ENCODE data around the gene LRP2BP. TPM values are rescaled to one million over a fixed set of nuclear protein-coding genes. Genes with fewer than 3 reads are reported as not detected.

Gene LRP2BP
- total RNA-seq, 4 donors from 2014 or later: 1.7 to 5.5 (median 3.4) TPM

DNA sequence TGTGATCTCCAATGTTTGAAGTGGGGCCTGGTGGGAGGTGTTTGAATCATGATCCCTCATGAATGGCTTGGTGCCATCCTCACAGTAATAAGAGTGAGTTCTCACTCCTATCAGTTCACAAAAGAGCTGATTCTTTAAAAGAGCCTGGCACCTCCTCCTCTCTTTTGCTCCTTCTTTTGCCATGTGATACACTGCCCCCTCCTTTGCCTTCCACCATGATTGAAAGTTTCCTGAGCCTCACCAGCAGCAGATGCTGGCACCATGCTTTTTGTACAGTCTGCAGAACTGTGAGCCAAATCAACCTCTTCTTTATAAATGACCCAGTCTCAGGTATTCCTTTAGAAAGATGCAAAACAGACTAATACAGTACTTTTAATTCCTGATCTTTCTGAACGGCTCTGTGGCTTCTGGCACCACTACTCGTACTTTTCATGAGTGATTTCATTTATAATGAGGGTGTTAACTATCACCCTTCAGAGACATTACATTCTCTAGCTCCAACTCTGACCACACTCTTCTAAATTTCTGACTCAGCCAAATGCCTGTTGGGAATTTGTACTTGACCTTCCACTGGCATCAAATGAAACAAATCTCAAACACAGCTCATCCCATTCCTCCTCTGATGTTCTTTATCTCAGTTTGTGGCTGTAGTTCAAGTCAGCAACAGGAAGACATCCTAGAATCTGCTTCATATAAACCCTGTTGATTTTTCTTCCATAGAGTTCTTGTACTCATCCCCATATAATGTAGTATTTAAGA is 25.8 kb upstream of the LRP2BP start:
- DNase-seq (ENCODE audit: low spot score in 2 of 2): no peak
- H3K27ac ChIP-seq: no peak overlapping the region
- H3K27me3 ChIP-seq: no peaks in the 10 kb centered on the region
- H3K4me1 ChIP-seq: peaks cover 0 to 50% (median 14%) of the 10 kb centered on the region in 4 donors
- 48 to 64% methylated on average over 2 of the region's 2 CpGs for WGBS, 2 donors
- no peak overlapping the region for H3K4me3 ChIP-seq
- TF ChIP-seq EP300 (IDR thresholded peaks at IDR 0.05): no peak
- TF ChIP-seq, protein P1, sequence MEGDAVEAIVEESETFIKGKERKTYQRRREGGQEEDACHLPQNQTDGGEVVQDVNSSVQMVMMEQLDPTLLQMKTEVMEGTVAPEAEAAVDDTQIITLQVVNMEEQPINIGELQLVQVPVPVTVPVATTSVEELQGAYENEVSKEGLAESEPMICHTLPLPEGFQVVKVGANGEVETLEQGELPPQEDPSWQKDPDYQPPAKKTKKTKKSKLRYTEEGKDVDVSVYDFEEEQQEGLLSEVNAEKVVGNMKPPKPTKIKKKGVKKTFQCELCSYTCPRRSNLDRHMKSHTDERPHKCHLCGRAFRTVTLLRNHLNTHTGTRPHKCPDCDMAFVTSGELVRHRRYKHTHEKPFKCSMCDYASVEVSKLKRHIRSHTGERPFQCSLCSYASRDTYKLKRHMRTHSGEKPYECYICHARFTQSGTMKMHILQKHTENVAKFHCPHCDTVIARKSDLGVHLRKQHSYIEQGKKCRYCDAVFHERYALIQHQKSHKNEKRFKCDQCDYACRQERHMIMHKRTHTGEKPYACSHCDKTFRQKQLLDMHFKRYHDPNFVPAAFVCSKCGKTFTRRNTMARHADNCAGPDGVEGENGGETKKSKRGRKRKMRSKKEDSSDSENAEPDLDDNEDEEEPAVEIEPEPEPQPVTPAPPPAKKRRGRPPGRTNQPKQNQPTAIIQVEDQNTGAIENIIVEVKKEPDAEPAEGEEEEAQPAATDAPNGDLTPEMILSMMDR (IDR thresholded peaks at IDR 0.05): no peak
- no peak for TF ChIP-seq POLR2A (IDR thresholded peaks at IDR 0.05)
- H3K36me3 ChIP-seq: peaks cover 0 to 48% (median 0%) of the 10 kb centered on the region in 3 donors
- H3K9me3 ChIP-seq: no peaks in the 10 kb centered on the region

DNA sequence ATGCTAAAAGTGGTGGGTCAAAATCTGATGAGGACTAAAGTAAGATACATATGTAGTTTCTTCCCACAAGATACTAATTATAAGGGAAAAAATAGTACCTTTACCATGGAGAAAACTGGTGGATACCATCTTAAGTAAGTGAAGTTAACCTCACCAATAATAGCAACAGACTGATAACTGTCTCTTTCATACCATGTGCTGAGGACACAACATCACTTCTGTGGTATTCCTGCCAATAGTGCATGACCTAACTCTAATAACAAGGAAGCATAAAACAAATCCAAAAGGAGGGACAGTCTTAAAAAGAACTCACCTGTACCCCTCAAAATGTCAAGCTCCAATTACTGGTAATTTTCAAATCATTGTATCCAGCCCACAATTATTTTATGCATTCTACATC is 21.2 kb upstream of the LRP2BP start:
- no peak overlapping the region for H3K4me3 ChIP-seq
- H3K4me1 ChIP-seq: peaks cover 0 to 20% (median 2%) of the 10 kb centered on the region in 4 donors
- H3K27ac ChIP-seq: no peak overlapping the region
- TF ChIP-seq EP300 (IDR thresholded peaks at IDR 0.05): no peak
- TF ChIP-seq POLR2A (IDR thresholded peaks at IDR 0.05): no peak
- TF ChIP-seq, protein P1 (IDR thresholded peaks at IDR 0.05): no peak
- DNase-seq (ENCODE audit: low spot score in 2 of 2): no peak
- no peaks in the 10 kb centered on the region for H3K9me3 ChIP-seq
- peaks cover 0 to 86% (median 2%) of the 10 kb centered on the region in 3 donors for H3K36me3 ChIP-seq
- H3K27me3 ChIP-seq: no peaks in the 10 kb centered on the region

DNA sequence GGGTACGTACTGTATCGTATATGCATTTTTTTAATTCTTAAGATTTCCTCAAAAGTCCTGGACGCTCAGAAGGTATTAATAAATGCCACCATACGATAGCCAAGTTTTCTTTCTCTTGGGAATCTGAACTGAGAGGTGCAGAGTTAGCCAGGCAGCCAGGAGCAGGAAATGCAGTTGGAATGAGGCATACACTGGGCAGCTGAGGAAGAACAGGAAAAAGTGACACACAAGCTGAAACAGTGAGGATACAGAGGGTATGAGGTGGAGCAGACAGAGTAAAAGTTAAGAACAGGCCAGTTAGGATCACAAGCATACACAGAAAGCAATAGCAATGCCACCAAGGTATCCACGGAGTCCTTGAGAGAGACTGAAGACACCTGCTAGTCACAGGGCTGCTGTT is 16.7 kb upstream of the LRP2BP start:
- Histone ChIP-seq H3K27me3 (no peaks in the 10 kb centered on the region), H3K4me3 (no peak overlapping the region), H3K9me3 (no peaks in the 10 kb centered on the region), H3K36me3 (peaks cover 0 to 87% (median 2%) of the 10 kb centered on the region in 3 donors), H3K4me1 (peaks cover 0 to 5% (median 0%) of the 10 kb centered on the region in 4 donors), H3K27ac (no peak overlapping the region)
- TF ChIP-seq, protein P1 (IDR thresholded peaks at IDR 0.05): no peak
- no peak for TF ChIP-seq EP300 (IDR thresholded peaks at IDR 0.05)
- no peak for TF ChIP-seq POLR2A (IDR thresholded peaks at IDR 0.05)
- WGBS, 2 donors: 88 to 90% methylated on average over 5 of the region's 5 CpGs
- no peak for DNase-seq (ENCODE audit: low spot score in 2 of 2)

GRCh38 chr4:185411849-185412248 is 16.1 kb upstream of the LRP2BP start:
- no peak overlapping the region for H3K4me3 ChIP-seq
- WGBS, 2 donors: 78 to 80% methylated on average over 5 of the region's 5 CpGs
- H3K9me3 ChIP-seq: no peaks in the 10 kb centered on the region
- H3K27me3 ChIP-seq: no peaks in the 10 kb centered on the region
- peaks cover 0 to 5% (median 0%) of the 10 kb centered on the region in 4 donors for H3K4me1 ChIP-seq
- no peak overlapping the region for H3K27ac ChIP-seq
- H3K36me3 ChIP-seq: peaks cover 0 to 81% (median 2%) of the 10 kb centered on the region in 3 donors
- TF ChIP-seq EP300 (IDR thresholded peaks at IDR 0.05) (no peak), POLR2A (IDR thresholded peaks at IDR 0.05) (no peak)
- TF ChIP-seq, protein P1 (IDR thresholded peaks at IDR 0.05): no peak
- no peak for DNase-seq (ENCODE audit: low spot score in 2 of 2)

GRCh38 chr4:185408432-185408831 is 12.7 kb upstream of the LRP2BP start:
- Histone ChIP-seq H3K27me3 (no peaks in the 10 kb centered on the region), H3K9me3 (no peaks in the 10 kb centered on the region), H3K36me3 (peaks cover 0 to 81% (median 0%) of the 10 kb centered on the region in 3 donors), H3K4me3 (no peak overlapping the region), H3K4me1 (peaks cover 0 to 5% (median 0%) of the 10 kb centered on the region in 4 donors), H3K27ac (no peak overlapping the region)
- no peak for TF ChIP-seq EP300 (IDR thresholded peaks at IDR 0.05)
- TF ChIP-seq, protein P1 (IDR thresholded peaks at IDR 0.05): no peak
- no peak for TF ChIP-seq POLR2A (IDR thresholded peaks at IDR 0.05)
- 99% methylated on average over 2 of the region's 2 CpGs for WGBS, 2 donors
- DNase-seq (ENCODE audit: low spot score in 2 of 2): no peak
